NOMO-1 treated with dmso at 0.1 percent for 144 hours (cell line): ENCODE measurements around the gene PHF14.
A peak's percentile ranks its signal among the peaks of the same experiment; 100 is the strongest.

Source experiments
- DNase-seq: peaks from one replicate; lab custom pipeline; 2025; ENCODE audit not compliant: unreplicated experiment; lab: John Stamatoyannopoulos, UW

PHF14 gene

GRCh38 chr7:11196143-11196542 is 222.5 kb downstream of the PHF14 start:
- no peak for DNase-seq

GRCh38 chr7:11203224-11203623 is 229.6 kb downstream of the PHF14 start:
- DNase-seq = no peak

DNA sequence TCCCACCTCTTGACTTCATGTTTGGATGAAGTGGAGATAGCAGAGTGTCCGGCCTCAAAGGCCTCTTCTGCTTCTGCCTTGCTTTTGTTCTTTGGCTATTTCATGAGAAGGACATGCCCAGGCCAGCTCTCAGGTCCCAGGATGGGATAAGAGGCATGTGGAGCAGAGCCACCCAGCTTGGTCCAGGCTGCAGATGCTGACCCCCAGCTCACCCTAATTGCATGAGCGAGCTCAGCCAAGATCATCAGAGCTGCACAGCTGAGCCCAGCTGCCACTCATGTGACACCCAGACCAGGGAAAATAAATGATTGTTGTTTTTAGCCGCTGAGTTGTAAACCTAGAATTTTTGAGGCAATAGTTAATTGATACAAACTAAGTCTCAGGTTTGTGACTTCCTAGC is 230.0 kb downstream of the PHF14 start:
- DNase-seq = no peak

GRCh38 chr7:11206177-11206899 is 232.7 kb downstream of the PHF14 start:
- DNase-seq = no peak

- DNase-seq = no peak
These were observed 233.9 kb downstream of the PHF14 start for GRCh38 chr7:11207565-11207964.

- no peak for DNase-seq
These were observed 235.3 kb downstream of the PHF14 start for GRCh38 chr7:11208883-11209465.

- no peak for DNase-seq
These were observed 236.7 kb downstream of the PHF14 start for GRCh38 chr7:11210374-11210773.

GRCh38 chr7:11212080-11212711 is 238.5 kb downstream of the PHF14 start:
- DNase-seq = peak; percentile 2

GRCh38 chr7:11212816-11213215 is 239.1 kb downstream of the PHF14 start:
- no peak for DNase-seq

GRCh38 chr7:11213266-11213665 is 239.6 kb downstream of the PHF14 start:
- DNase-seq = no peak

DNA sequence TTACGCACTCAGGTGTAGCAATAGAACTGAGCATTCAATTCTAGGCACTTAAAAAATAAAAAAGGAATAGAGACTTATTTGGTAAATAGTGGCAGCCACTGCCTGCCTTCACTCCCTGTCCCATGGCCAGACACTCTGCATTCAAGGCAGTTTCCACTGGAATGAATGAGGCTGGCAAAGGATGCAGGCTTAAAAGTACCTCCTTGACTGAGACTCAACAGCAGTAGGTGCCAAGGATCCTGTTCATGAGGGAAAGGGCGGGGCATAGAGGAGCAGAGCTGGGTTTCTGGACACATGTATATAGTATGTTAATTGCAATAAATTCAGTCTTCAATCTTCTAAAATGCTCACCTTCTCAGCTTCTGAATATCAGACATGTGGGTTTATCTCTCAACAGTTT is 242.6 kb downstream of the PHF14 start:
- DNase-seq = no peak

- DNase-seq = peak; percentile 21
These were observed 244.3 kb downstream of the PHF14 start for GRCh38 chr7:11217848-11218565.
